Erythroblast (primary cell): ENCODE results near the gene PLCG1.

Experiments
- GATA1 ChIP-seq: IDR thresholded peaks from 2 replicates; pipeline ENCODE4 v1.6.1; 2011; ENCODE audit warnings: low read depth, mild to moderate bottlenecking, control low read depth, low read length, moderate library complexity
- POLR2A ChIP-seq: IDR thresholded peaks from 2 replicates; pipeline ENCODE4 v1.6.1; 2011; ENCODE audit warnings: mild to moderate bottlenecking, low read length

DNA sequence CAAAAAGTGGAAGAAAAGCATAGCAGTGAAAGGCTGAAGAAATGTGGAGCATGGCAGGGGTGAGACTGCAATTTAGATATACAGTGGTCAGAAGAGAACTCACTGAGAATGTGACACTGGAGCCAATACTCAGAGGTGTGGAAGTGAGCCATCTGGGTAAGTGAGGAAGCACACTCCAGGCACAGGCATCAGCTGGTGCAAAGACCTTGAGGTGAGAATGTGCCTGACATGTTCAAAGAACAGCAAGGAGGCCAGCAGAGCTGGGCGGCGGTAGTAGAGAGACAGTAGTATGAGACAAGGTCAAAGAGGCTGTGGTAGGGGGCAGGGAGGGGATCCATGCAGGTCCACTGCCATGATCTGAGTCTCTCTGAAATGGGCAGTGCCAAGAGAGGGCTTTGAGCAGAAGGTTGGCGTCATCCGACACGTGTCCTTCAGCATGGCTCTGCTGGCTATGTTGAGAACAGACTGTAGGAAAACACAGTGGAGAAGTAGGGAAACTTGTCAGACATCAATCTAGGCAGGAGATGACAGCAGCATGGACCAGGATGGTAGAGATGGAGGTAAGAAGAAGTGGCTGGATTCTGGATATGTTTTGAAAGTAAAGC is 84.4 kb downstream of the PLCG1 start:
- no peak for TF ChIP-seq POLR2A
- TF ChIP-seq GATA1: no peak
